GM18873 (cell line): Measurements from ENCODE around the gene HMG20A.

Experiments
- ATAC-seq: cut with Tn5 transposase; IDR thresholded peaks from one replicate; pipeline ENCODE4 v1.9.1; 2021; ENCODE audit warnings: mild to moderate bottlenecking, moderate library complexity, moderate number of reproducible peaks; ENCODE audit not compliant: unreplicated experiment, low FRiP score

The HMG20A gene

GRCh38 chr15:77425104-77425503, 4.4 kb downstream of the HMG20A start:
- no peak for ATAC-seq

- ATAC-seq, result no peak
Measured at GRCh38 chr15:77426377-77426776, 5.7 kb downstream of the HMG20A start.

GRCh38 chr15:77426871-77427270, 6.2 kb downstream of the HMG20A start:
- no peak for ATAC-seq

- no peak for ATAC-seq
Measured at GRCh38 chr15:77430213-77430612, 9.5 kb downstream of the HMG20A start.

GRCh38 chr15:77430652-77431051, 10.0 kb downstream of the HMG20A start:
- ATAC-seq, result no peak

- ATAC-seq, result no peak
Measured at GRCh38 chr15:77436822-77437221, 16.1 kb downstream of the HMG20A start.

- ATAC-seq, result no peak
Measured at GRCh38 chr15:77437264-77437663, 16.6 kb downstream of the HMG20A start.

- no peak for ATAC-seq
Measured at GRCh38 chr15:77440378-77440999, 19.8 kb downstream of the HMG20A start.

GRCh38 chr15:77446840-77447390, 26.2 kb downstream of the HMG20A start:
- no peak for ATAC-seq

GRCh38 chr15:77454265-77454664, 33.6 kb downstream of the HMG20A start:
- no peak for ATAC-seq

GRCh38 chr15:77454951-77455350, 34.3 kb downstream of the HMG20A start:
- no peak for ATAC-seq

GRCh38 chr15:77455696-77456321, 35.1 kb downstream of the HMG20A start:
- ATAC-seq, result no peak

- no peak for ATAC-seq
Measured at GRCh38 chr15:77456746-77457145, 36.1 kb downstream of the HMG20A start.

GRCh38 chr15:77457191-77457904, 36.7 kb downstream of the HMG20A start:
- ATAC-seq, result no peak

GRCh38 chr15:77457905-77458265, 37.2 kb downstream of the HMG20A start:
- ATAC-seq, result no peak

GRCh38 chr15:77459031-77459430, 38.3 kb downstream of the HMG20A start:
- no peak for ATAC-seq

- no peak for ATAC-seq
Measured at GRCh38 chr15:77461486-77461885, 40.8 kb downstream of the HMG20A start.

- ATAC-seq, result no peak
Measured at GRCh38 chr15:77464129-77464865, 43.6 kb downstream of the HMG20A start.

- no peak for ATAC-seq
Measured at GRCh38 chr15:77466521-77466920, 45.8 kb downstream of the HMG20A start.

- no peak for ATAC-seq
Measured at GRCh38 chr15:77468896-77469295, 48.2 kb downstream of the HMG20A start.

- no peak for ATAC-seq
Measured at GRCh38 chr15:77470235-77470634, 49.5 kb downstream of the HMG20A start.
